Measurements from ENCODE around the gene ACTL7B.
"Not testable (repeated sequence)": the region's sequence is repeated elsewhere in the genome, so short reads cannot be mapped to it uniquely, and the experiment has no call there.

Gene ACTL7B

GRCh38 chr9:108894225-108894997 lies 38.6 kb upstream of the ACTL7B start:
- TF ChIP-seq CTCF (IDR thresholded peaks at IDR 0.05; ENCODE audit: borderline replicate concordance, insufficient read depth, low read depth, low read length) = no peak
- no peak overlapping the region for H3K4me3 ChIP-seq (ENCODE audit: low read depth, low read length)

GRCh38 chr9:108889649-108890067 lies 33.9 kb upstream of the ACTL7B start:
- no peak for TF ChIP-seq CTCF (IDR thresholded peaks at IDR 0.05; ENCODE audit: borderline replicate concordance, insufficient read depth, low read depth, low read length)
- H3K4me3 ChIP-seq (ENCODE audit: low read depth, low read length) = no peak overlapping the region

GRCh38 chr9:108886594-108887271 lies 30.9 kb upstream of the ACTL7B start:
- not testable (repeated sequence) for H3K4me3 ChIP-seq (ENCODE audit: low read depth, low read length)

GRCh38 chr9:108885643-108886348 lies 30.0 kb upstream of the ACTL7B start:
- no peak overlapping the region for H3K4me3 ChIP-seq (ENCODE audit: low read depth, low read length)
- no peak for TF ChIP-seq CTCF (IDR thresholded peaks at IDR 0.05; ENCODE audit: borderline replicate concordance, insufficient read depth, low read depth, low read length)

GRCh38 chr9:108884701-108885100 lies 28.9 kb upstream of the ACTL7B start:
- no peak overlapping the region for H3K4me3 ChIP-seq (ENCODE audit: low read depth, low read length)
- TF ChIP-seq CTCF (IDR thresholded peaks at IDR 0.05; ENCODE audit: borderline replicate concordance, insufficient read depth, low read depth, low read length) = no peak

- no peak overlapping the region for H3K4me3 ChIP-seq (ENCODE audit: low read depth, low read length)
- TF ChIP-seq CTCF (IDR thresholded peaks at IDR 0.05; ENCODE audit: borderline replicate concordance, insufficient read depth, low read depth, low read length) = no peak
Measured at GRCh38 chr9:108883085-108883484, 27.3 kb upstream of the ACTL7B start.

GRCh38 chr9:108882052-108882888 lies 26.5 kb upstream of the ACTL7B start:
- H3K4me3 ChIP-seq (ENCODE audit: low read depth, low read length) = no peak overlapping the region
- TF ChIP-seq CTCF (IDR thresholded peaks at IDR 0.05; ENCODE audit: borderline replicate concordance, insufficient read depth, low read depth, low read length) = no peak
